Stimulated activated CD4-positive, alpha-beta T cell treated with anti-CD3 and anti-CD28 coated beads, TNF-alpha, amount 100 ng/mL, for 1 hour (primary cell): ENCODE data around the gene PPP3CA.
"Not testable (repeated sequence)": the region's sequence is repeated elsewhere in the genome, so short reads cannot be mapped to it uniquely, and the experiment has no call there.

Experiments
- DNase-seq, 3 donors: peaks; one replicate each; pipeline ENCODE4 v3.0.0-alpha.2; 2020; ENCODE audit warnings: low read depth in 3 of 3, low spot score in 1 of 3

PPP3CA gene

GRCh38 chr4:101104312-101105052 lies 242.8 kb downstream of the PPP3CA start:
- DNase-seq: no peak

GRCh38 chr4:101103381-101104142 lies 243.8 kb downstream of the PPP3CA start:
- no peak for DNase-seq

DNA sequence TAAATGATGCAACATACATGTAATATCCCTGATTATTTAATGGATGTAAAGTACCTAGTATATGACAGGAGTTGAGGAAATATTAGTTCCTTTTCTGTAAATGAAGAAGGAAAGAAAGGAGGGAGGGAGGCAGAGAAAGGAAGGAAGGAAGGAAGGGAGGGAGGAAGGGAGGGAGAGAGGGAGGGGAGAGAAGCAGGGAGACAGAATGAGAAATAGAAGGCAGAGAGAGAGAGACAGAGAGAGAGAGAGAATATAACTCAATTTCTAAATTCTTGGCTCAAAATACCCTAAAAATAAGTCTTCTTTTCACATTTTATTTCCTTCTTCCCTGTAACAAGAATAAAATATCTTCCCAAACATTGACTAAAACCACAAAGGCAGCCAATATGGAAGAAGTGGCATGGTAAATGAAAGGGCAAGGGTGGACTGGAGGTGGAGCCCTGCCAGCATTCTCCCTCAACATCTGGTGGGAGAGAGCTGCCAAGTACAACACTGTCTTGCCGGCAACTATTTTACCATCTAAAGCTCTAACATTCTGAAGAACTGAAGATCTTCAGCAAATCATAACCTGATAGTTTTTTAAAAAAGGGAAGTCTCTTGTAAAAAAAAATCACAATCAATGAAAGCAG lies 245.1 kb downstream of the PPP3CA start:
- no peak for DNase-seq

DNA sequence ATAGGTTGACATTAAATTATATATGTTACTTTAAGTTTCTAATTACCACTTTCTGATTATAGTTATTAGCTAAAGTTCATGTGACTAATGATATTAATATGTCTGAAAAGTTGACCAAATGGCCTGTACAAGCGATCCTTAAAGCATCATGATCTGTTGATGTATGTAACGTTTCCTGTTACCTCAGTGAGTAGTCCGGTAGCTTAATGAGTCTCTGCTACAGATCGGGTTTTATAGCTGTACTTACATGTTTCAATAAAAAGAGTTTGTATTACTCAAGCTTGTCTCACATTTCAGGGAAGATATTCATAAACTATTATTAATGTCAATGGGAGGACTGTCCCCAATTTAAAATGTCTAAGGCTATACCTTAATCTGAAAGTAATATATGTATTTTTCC lies 246.3 kb downstream of the PPP3CA start:
- no peak for DNase-seq

- DNase-seq: no peak
Observed at GRCh38 chr4:101098666-101099400, 248.5 kb downstream of the PPP3CA start.

DNA sequence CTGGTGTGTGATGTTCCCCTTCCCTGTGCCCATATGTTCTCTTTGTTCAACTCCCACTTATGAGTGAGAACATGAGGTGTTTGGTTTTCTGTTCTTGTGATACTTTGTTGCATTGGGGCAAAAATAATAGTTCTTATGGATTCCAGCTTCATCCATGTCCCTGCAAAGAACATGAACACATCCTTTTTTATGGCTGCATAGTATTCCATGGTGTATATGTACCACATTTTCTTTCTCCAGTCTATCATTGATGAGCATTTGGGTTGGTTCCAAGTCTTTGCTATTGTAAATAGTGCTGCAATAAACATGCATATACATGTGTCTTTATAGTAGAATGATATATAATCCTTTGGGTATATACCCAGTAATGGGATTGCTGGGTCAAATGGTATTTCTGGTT lies 254.7 kb downstream of the PPP3CA start:
- DNase-seq: not testable (repeated sequence)

DNA sequence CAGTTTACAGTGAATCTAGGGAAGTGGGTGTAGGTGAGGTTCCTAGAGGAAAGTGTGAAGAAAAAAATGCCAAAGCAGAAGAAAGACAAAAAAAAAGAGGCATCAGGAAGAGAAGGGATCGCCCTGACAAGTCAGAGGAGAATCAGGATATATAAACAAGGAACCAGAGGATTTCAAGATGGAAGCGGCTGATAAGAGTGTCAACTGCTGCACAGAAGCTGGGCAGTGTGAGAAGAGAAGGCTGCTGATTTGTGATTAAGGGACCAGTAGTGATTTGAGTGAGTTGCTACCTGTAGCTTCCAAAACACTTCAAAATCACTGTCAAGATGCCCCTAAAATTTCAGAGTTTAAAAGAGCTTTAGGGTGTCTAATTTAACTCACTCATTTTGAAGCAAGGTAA lies 258.2 kb downstream of the PPP3CA start:
- no peak for DNase-seq

- DNase-seq: no peak
Observed at GRCh38 chr4:101086801-101087586, 260.3 kb downstream of the PPP3CA start.

DNA sequence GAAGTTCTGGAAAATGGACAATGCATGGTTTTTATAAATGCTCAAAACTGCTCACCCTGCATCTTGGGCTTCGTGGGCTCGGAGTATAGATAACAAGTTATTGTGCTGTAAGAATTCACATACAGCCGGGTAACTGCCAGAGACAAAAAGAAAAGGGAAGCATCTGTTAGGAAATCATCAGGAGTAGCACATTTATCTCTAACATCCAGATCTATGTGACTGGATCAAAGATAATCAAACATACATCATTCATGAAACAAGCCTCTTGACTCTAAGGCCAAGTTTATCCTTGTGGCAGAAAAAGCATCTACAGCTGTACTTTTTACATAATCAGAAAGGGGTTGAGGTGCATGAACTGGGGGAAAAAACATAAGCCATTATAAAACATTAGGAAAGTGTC lies 264.2 kb downstream of the PPP3CA start:
- no peak for DNase-seq

DNA sequence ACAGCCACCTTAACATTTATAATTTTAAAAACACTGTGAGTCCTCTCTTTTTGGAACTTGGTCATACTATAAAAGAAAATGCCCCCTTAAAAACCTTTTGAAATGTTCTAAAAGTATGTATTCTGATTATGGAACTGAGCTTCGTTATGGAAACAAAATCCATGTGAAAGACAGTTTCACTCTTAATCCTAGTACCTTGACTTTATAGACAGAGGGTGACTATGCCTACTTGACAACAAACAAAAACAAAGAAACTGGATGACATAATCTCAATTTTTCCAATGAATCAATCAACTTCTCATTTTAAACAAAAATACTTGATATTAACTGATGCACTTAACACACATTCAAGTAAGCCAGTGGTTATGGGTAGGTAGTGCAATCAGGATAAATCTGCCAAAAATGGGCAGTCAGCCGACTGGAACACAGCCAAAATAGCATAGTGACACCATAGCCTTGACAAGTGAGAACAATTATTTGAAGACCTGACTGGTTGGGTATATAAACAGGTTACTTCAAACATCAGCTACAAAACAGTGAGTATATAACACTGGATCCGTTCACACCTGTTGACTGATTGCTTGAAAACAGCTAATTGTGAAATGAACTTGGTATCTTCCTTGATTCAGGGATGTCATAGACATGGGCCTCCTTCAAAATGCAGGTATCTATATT lies 265.5 kb downstream of the PPP3CA start:
- no peak for DNase-seq

- DNase-seq: no peak
Observed at GRCh38 chr4:101081166-101081565, 266.2 kb downstream of the PPP3CA start.

- DNase-seq: no peak
Observed at GRCh38 chr4:101078950-101079349, 268.4 kb downstream of the PPP3CA start.

GRCh38 chr4:101076032-101076431 lies 271.3 kb downstream of the PPP3CA start:
- DNase-seq: no peak

GRCh38 chr4:101075536-101075935 lies 271.8 kb downstream of the PPP3CA start:
- no peak for DNase-seq

DNA sequence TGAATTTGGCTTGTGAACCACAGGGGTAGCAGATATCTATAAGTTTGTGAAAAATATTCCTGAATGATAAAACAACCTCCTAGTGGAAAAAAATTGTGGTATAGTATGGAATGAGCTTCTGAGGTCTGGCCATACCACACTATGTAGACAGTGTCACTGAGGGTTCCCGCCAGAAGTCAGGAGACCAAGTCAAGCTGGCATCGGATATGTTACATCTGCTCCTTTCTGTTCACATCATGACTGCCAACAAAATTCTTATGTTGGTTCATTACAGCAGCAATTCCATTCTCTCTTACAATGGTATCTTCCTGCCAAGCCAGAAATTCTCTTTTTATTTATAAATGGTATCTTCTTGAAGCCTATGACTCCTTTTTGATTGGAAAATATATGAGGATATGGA lies 273.0 kb downstream of the PPP3CA start:
- no peak for DNase-seq

DNA sequence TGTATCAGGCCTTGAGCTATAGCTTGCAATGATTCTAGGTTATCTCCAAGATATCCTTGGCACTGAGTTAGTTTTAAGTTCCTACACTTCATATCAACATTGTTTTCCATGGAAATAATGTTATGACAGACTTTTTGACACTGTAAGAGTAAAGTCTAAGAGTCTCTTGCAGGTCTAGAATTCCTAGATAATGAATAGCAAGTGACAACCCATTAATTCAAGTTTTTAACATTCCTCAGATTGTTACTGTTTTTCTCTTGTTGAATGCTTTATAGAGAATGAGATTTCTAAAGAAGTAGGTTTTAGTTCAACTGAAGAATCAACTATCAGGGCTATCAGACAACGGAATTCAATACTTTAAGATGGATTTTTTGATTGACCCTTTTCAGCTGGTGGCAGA lies 276.1 kb downstream of the PPP3CA start:
- no peak for DNase-seq

DNA sequence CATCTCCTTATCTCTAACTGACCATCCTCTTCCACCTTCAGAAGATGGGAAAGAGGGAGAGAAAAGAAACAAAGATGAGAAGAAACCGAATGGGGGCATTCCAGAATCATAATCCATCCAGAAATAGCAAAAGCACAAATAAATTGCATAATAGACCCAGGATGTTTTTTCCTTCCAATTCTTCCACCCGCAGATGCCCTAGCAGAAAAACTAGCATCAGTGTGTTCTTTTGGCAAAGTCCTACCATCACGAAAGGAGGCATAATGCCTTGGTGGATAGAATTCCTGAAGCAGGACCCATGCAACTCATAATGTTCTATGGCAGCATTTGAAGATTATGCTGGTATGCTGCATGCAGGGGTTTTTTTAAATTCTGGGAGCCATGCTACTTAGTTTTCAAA lies 279.2 kb downstream of the PPP3CA start:
- no peak for DNase-seq

- no peak for DNase-seq
Observed at GRCh38 chr4:101067383-101067782, 279.9 kb downstream of the PPP3CA start.

DNA sequence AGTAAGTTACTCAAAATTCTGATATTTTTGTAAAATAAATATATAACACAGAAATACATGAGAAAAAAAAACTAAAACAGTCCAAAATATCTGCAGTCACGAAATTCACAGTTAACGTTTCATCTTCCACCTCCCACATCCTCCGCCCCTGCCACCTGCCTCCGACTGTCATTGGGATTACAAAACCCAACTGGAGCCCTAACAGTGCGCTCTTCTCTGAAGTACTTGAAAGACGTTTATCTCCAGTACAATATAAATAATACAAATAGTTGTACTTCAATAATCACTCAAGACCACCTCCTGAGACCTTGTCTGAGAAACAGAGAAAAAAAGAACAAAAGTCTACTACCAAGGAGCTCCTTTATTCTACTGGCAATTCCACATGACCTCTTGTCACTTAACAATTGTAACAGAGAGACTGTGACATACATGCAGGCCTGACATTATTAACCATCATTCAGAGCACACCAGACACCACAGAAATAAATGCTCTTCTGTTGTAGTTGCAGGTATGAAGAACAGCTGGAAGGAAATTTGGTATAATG lies 280.6 kb downstream of the PPP3CA start:
- no peak for DNase-seq

DNA sequence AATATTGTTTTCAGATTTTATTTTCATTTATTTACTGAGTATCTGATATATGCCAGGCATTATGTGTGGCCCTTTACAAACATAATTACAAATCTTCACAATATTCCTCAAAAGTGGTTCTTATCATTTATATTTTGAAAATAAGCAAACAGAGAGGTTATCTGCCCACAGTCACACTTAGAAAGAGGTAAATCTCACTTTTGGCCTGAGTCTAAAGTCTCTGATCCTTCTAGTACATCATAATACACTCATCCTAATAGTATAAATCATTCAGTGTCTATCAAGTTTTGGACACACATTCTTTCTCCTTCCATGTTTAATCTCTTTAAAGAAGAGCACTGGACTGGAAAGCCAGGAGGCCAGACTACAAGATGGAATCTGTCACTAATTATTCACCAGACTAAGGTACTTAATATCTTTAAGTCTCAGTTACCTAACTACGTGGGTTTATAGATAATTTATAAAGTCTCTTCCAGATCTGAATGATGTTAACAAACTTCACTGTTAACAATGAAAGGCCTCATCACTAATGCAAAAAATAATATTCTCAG lies 281.3 kb downstream of the PPP3CA start:
- DNase-seq: no peak
